CD4-positive, alpha-beta T cell (primary cell): ENCODE measurements around the gene ITGA11. TPM values are rescaled to one million over a fixed set of nuclear protein-coding genes. Genes with fewer than 3 reads are reported as not detected.

Source experiments
- ATAC-seq: fragments of 200-7000 bp; cut with Tn5 transposase; one replicate; pipeline ENCODE4 v1.10.0; 2022; ENCODE audit warnings: mild to moderate bottlenecking; ENCODE audit not compliant: poor library complexity
- CTCF ChIA-PET: fragments of 350-600 bp; sonication (Branson Sonifier 250); formaldehyde crosslinking; loops from one replicate; lab custom pipeline; 2021; ENCODE audit warnings: antibody characterized with exemption, inconsistent platforms; lab: Charles Lee
- POLR2A ChIA-PET: fragments of 350-600 bp; sonication (Branson Sonifier 250); formaldehyde crosslinking; loops from one replicate; lab custom pipeline; 2021; ENCODE audit warnings: antibody characterized with exemption, inconsistent platforms; lab: Charles Lee
- DNase-seq, 14 experiments: peaks; one replicate each; pipeline ENCODE4 v3.0.0-alpha.2; 2013 to 2020; ENCODE audit warnings: mixed read lengths in 2 of 14
- H3K27ac ChIP-seq, 2 donors: one replicate each; pipeline versions ENCODE4 v1.5.1 to v1.7.0; 2013; ENCODE audit warnings: low read length in 2 of 2, low read depth in 1 of 2, mild to moderate bottlenecking in 1 of 2
- H3K27me3 ChIP-seq, 2 experiments: 1 replicate in 1 of 2; 2 replicates in 1 of 2; pipeline versions ENCODE4 v1.6.1 to v1.7.0; 2013; ENCODE audit warnings: low read length in 2 of 2, control low read depth in 1 of 2, mild to moderate bottlenecking in 1 of 2, moderate library complexity in 1 of 2; ENCODE audit not compliant: insufficient read depth in 2 of 2, control insufficient read depth in 1 of 2
- H3K36me3 ChIP-seq: one replicate; pipeline ENCODE4 v1.6.1; 2013; ENCODE audit warnings: low read length, control low read depth; ENCODE audit not compliant: insufficient read depth
- H3K4me1 ChIP-seq: one replicate; pipeline ENCODE4 v1.6.1; 2013; ENCODE audit warnings: low read length, control low read depth; ENCODE audit not compliant: insufficient read depth
- H3K4me3 ChIP-seq: one replicate; pipeline ENCODE4 v1.5.1; 2013; ENCODE audit warnings: mild to moderate bottlenecking, low read length, moderate library complexity
- H3K9me3 ChIP-seq, 2 experiments: 1 replicate in 1 of 2; 2 replicates in 1 of 2; pipeline versions ENCODE4 v1.6.1 to v1.7.0; 2013; ENCODE audit warnings: low read length in 2 of 2, mild to moderate bottlenecking in 2 of 2, control low read depth in 1 of 2, moderate library complexity in 1 of 2; ENCODE audit not compliant: control insufficient read depth in 1 of 2, insufficient read depth in 1 of 2
- H3K27ac Mint-ChIP-seq: one replicate; pipeline ENCODE4 v1.8.0; 2020; ENCODE audit warnings: mixed read lengths
- H3K27me3 Mint-ChIP-seq: one replicate; pipeline ENCODE4 v1.8.0; 2021; ENCODE audit warnings: mixed read lengths
- H3K36me3 Mint-ChIP-seq: one replicate; pipeline ENCODE4 v1.8.0; 2021; ENCODE audit warnings: low read depth, mixed read lengths
- H3K4me1 Mint-ChIP-seq: one replicate; pipeline ENCODE4 v1.8.0; 2021; ENCODE audit warnings: low read depth, mixed read lengths
- H3K4me3 Mint-ChIP-seq: one replicate; pipeline ENCODE4 v1.8.0; 2020; ENCODE audit warnings: mild to moderate bottlenecking, mixed read lengths
- H3K9me3 Mint-ChIP-seq: one replicate; pipeline ENCODE4 v1.8.0; 2020; ENCODE audit warnings: mixed read lengths
- CTCF ChIP-seq: fragments of 200-600 bp; IDR thresholded peaks from one replicate; pipeline ENCODE4 v1.8.0; 2022; ENCODE audit warnings: antibody characterized with exemption, mild to moderate bottlenecking
- intact Hi-C, 2 experiments: fragments of 100-400 bp; cut with DNase I in 1 of 2; cut with micrococcal nuclease in 1 of 2; formaldehyde crosslinking; loops; one replicate each; pipeline versions ENCODE4 v1.15.1 to v1.9.0; 2023 to 2025; cut with DNase I, micrococcal nuclease
- total RNA-seq, 174 experiments: library from RNA in 2 of 174; stranded (reverse) in 2 of 174; gene quantifications; one replicate each; pipeline ENCODE4 v1.2.3 and lab custom pipeline; 2021 to 2026

Gene ITGA11
- total RNA-seq, 2 experiments from 2014 or later = 0.08 to 0.20 TPM

- ChIA-PET CTCF (no interaction called here), POLR2A (no interaction called here)
- no peaks in the 10 kb centered on the region for H3K9me3 Mint-ChIP-seq
- Histone ChIP-seq H3K27ac (no peak overlapping the region), H3K27me3 (peaks cover 22 to 23% of the 10 kb centered on the region in 2 experiments), H3K4me1 (no peaks in the 10 kb centered on the region), H3K9me3 (no peaks in the 10 kb centered on the region), H3K4me3 (no peak overlapping the region), H3K36me3 (no peaks in the 10 kb centered on the region)
- no peaks in the 10 kb centered on the region for H3K36me3 Mint-ChIP-seq
- no peak overlapping the region for H3K4me3 Mint-ChIP-seq
- no peaks in the 10 kb centered on the region for H3K4me1 Mint-ChIP-seq
- no peak for TF ChIP-seq CTCF
- ATAC-seq (no peak), DNase-seq (no peak)
- no peak overlapping the region for H3K27ac Mint-ChIP-seq
- H3K27me3 Mint-ChIP-seq = peaks cover 65% of the 10 kb centered on the region
- intact Hi-C loops = no loop called here
Observed at GRCh38 chr15:68445351-68445750, 13.4 kb upstream of the ITGA11 start.

DNA sequence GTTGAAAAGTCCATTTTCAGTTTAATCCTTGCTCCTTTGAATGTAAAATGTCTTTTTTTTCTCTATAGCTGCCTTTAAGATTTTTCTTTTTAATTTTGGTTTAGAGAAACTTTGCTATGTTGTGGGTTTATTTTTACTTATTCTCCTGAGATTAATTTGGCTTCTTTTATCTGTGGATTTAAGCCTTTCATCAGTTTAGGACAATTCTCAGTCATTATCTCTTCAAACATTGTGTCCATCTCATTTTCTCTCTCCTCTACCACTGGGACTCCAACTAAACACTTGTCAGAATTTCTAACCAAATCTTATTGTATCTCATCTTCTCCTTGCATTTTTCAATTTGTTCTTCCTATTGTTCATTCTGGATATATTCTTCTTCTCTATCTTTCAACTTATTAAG is 12.4 kb upstream of the ITGA11 start:
- H3K27ac ChIP-seq = no peak overlapping the region
- H3K27me3 ChIP-seq = peaks cover 17 to 18% of the 10 kb centered on the region in 2 experiments
- H3K4me1 ChIP-seq = no peaks in the 10 kb centered on the region
- CTCF ChIA-PET = no interaction called here
- DNase-seq (no peak), ATAC-seq (no peak)
- Mint-ChIP-seq H3K4me3 (no peak overlapping the region), H3K36me3 (no peaks in the 10 kb centered on the region), H3K9me3 (no peaks in the 10 kb centered on the region), H3K27me3 (peaks cover 67% of the 10 kb centered on the region), H3K27ac (no peak overlapping the region), H3K4me1 (no peaks in the 10 kb centered on the region)
- no peak for TF ChIP-seq CTCF
- no peak overlapping the region for H3K4me3 ChIP-seq
- POLR2A ChIA-PET = no interaction called here
- intact Hi-C loops = no loop called here
- no peaks in the 10 kb centered on the region for H3K36me3 ChIP-seq
- no peaks in the 10 kb centered on the region for H3K9me3 ChIP-seq

DNA sequence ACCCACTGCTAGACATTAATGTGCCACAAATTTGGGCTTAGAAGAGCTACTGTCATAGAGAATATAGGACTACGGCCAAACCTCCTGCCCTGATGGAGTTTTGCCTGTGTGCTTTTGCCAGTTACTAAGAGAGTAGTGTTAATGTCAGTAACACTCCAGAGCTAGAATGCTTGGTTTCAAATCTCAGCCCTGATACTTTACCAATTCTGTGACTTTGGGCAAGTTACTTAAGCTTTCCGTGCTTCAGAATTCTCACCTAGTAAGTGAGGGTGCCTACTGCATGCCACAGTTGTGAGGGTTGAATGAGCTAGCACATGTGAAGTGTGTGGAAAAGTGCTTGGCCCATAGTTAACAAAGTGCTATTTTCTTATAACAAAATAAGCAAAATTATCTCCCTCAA is 10.9 kb upstream of the ITGA11 start:
- Mint-ChIP-seq H3K36me3 (no peaks in the 10 kb centered on the region), H3K9me3 (no peaks in the 10 kb centered on the region), H3K27me3 (peaks cover 67% of the 10 kb centered on the region), H3K4me1 (no peaks in the 10 kb centered on the region), H3K4me3 (no peak overlapping the region), H3K27ac (no peak overlapping the region)
- Histone ChIP-seq H3K27ac (no peak overlapping the region), H3K4me3 (no peak overlapping the region), H3K4me1 (no peaks in the 10 kb centered on the region), H3K27me3 (peaks cover 8 to 26% of the 10 kb centered on the region in 2 experiments), H3K9me3 (no peaks in the 10 kb centered on the region), H3K36me3 (no peaks in the 10 kb centered on the region)
- POLR2A ChIA-PET = no interaction called here
- ATAC-seq (no peak), DNase-seq (no peak)
- intact Hi-C loops = no loop called here
- CTCF ChIA-PET = no interaction called here
- no peak for TF ChIP-seq CTCF
